GM12878 (cell line): ENCODE data around the gene CATSPERZ. TPM values are rescaled to one million over a fixed set of nuclear protein-coding genes. Genes with fewer than 3 reads are reported as not detected.

Experiments
- ATAC-seq: fragments of 200-7000 bp; cut with Tn5 transposase; 3 replicates; pipeline ENCODE4 v1.9.1; 2020; ENCODE audit warnings: mild to moderate bottlenecking, moderate library complexity
- BruUV-seq: library from RNA; stranded (reverse); fragments of 400-500 nt; replicated peaks from 2 replicates; lab custom pipeline; 2021; lab: Mats Ljungman, UMichigan
- CTCF ChIA-PET: fragments of 300-600 bp; sonication (Branson Sonifier 250); formaldehyde crosslinking; extraction: SDS; loops from one replicate; lab custom pipeline; 2021; ENCODE audit warnings: inconsistent platforms; lab: Yijun Ruan, JAX
- POLR2A ChIA-PET: fragments of 350-600 bp; formaldehyde crosslinking; extraction: SDS; loops from one replicate; lab custom pipeline; 2021; ENCODE audit warnings: inconsistent platforms; lab: Charles Lee
- RAD21 ChIA-PET: fragments of 300-600 bp; sonication (Branson Sonifier 250); formaldehyde crosslinking; loops from one replicate; lab custom pipeline; 2023; ENCODE audit warnings: antibody characterized with exemption; ENCODE audit not compliant: unreplicated experiment; lab: Charles Lee
- SMC1A ChIA-PET: fragments of 300-600 bp; sonication (Branson Sonifier 250); formaldehyde crosslinking; loops from one replicate; lab custom pipeline; 2023; ENCODE audit not compliant: unreplicated experiment, uncharacterized antibody; lab: Charles Lee
- DNase-seq: peaks from one replicate; pipeline ENCODE4 v3.0.0-alpha.2; 2011; ENCODE audit warnings: low read depth, low spot score
- FAIRE-seq: peaks from 3 replicates; lab custom pipeline; 2011; peaks lifted over from hg19 to GRCh38; lab: Jason Lieb, UNC
- H2AFZ ChIP-seq: 2 replicates; pipeline ENCODE4 v1.6.0; 2011; ENCODE audit warnings: low read depth, low read length, control low read depth; ENCODE audit not compliant: control insufficient read depth
- H3K27ac ChIP-seq: 2 replicates; pipeline ENCODE4 v1.5.1; 2011; ENCODE audit warnings: control low read depth; ENCODE audit not compliant: control insufficient read depth, insufficient read depth
- H3K27me3 ChIP-seq, 2 experiments: replicated peaks in 1 of 2; 2 replicates each; pipeline versions ENCODE4 v1.6.0 to v1.6.1; 2011; ENCODE audit warnings: low read length in 1 of 2; ENCODE audit not compliant: control insufficient read depth in 2 of 2, insufficient read depth in 2 of 2
- H3K36me3 ChIP-seq, 2 experiments: 2 replicates each; pipeline ENCODE4 v1.5.1; 2011; ENCODE audit warnings: low read length in 1 of 2; ENCODE audit not compliant: control insufficient read depth in 2 of 2, insufficient read depth in 2 of 2
- H3K4me1 ChIP-seq: 2 replicates; pipeline ENCODE4 v1.6.1; 2011; ENCODE audit warnings: mild to moderate bottlenecking, low read length, moderate library complexity, mixed read lengths; ENCODE audit not compliant: control insufficient read depth, insufficient read depth
- H3K4me2 ChIP-seq: 2 replicates; pipeline ENCODE4 v1.6.0; 2011; ENCODE audit warnings: control low read depth; ENCODE audit not compliant: control insufficient read depth, insufficient read depth
- H3K4me3 ChIP-seq: fragments of 200-600 bp; sonication (generic); 2 replicates; pipeline ENCODE4 v1.5.1; 2016
- H3K79me2 ChIP-seq: 2 replicates; pipeline ENCODE4 v1.6.0; 2011; ENCODE audit warnings: low read length; ENCODE audit not compliant: control insufficient read depth, insufficient read depth
- H3K9ac ChIP-seq: 2 replicates; pipeline ENCODE4 v1.8.0; 2011; ENCODE audit warnings: low read length, control low read depth, mixed read lengths; ENCODE audit not compliant: control insufficient read depth, insufficient read depth
- H3K9me3 ChIP-seq: replicated peaks from 3 replicates; pipeline ENCODE4 v1.5.1; 2011; ENCODE audit warnings: mild to moderate bottlenecking, low read length; ENCODE audit not compliant: control insufficient read depth, insufficient read depth
- H4K20me1 ChIP-seq: 2 replicates; pipeline ENCODE4 v1.6.0; 2011; ENCODE audit not compliant: control insufficient read depth, insufficient read depth
- BCL3 ChIP-seq: IDR thresholded peaks from 2 replicates; pipeline ENCODE4 v1.6.1; 2011; ENCODE audit warnings: borderline replicate concordance, low read depth, mild to moderate bottlenecking, moderate library complexity, low read length; ENCODE audit not compliant: insufficient read depth, poor library complexity, severe bottlenecking
- NFYA ChIP-seq: IDR thresholded peaks from 2 replicates; pipeline ENCODE4 v1.6.1; 2011; ENCODE audit warnings: low read depth, mild to moderate bottlenecking, low read length, improper control_type of control experiment, borderline replicate concordance
- RUNX3 ChIP-seq: IDR thresholded peaks from 2 replicates; pipeline ENCODE4 v1.6.1; 2012; ENCODE audit warnings: low read length, inconsistent platforms
- SIX5 ChIP-seq: IDR thresholded peaks from 2 replicates; pipeline ENCODE4 v1.6.1; 2011; ENCODE audit warnings: mild to moderate bottlenecking, low read depth, low read length, moderate library complexity; ENCODE audit not compliant: severe bottlenecking
- SPI1 ChIP-seq: IDR thresholded peaks from 2 replicates; pipeline ENCODE4 v1.6.1; 2011; ENCODE audit warnings: low read depth, mild to moderate bottlenecking, low read length, moderate library complexity, borderline replicate concordance; ENCODE audit not compliant: insufficient read depth
- WGBS: methylation state at CpG from one replicate; pipeline ENCODE4 v1.1.6; 2016; ENCODE audit warnings: low lambda C conversion rate; ENCODE audit not compliant: insufficient replicate concordance, insufficient coverage; ENCODE audit errors: missing lambda C conversion rate; 5-methylcytosine and 5-hydroxymethylcytosine counted together
- in situ Hi-C: fragments of 300-500 bp; cut with MboI; formaldehyde crosslinking; loops from 9 replicates; pipeline ENCODE4 v1.14.3; 2018; ENCODE audit warnings: mixed read lengths
- intact Hi-C: fragments of 100-400 bp; cut with micrococcal nuclease; formaldehyde crosslinking; loops from one replicate; pipeline ENCODE4 v1.14.2; 2022; ENCODE audit not compliant: unreplicated experiment
- polyA plus RNA-seq, 11 experiments: library from polyadenylated mRNA; depleted of rRNA in 4 of 11; unstranded in 6 of 11; stranded (reverse) in 5 of 11; fragments of >200 nt; fragmentation: Nextera tagmentation in 4 of 11; fragmentation: Illumina TruSeq in 1 of 11; extraction: Ambion mirVana in 4 of 11; extraction: Trizol in 1 of 11; gene quantifications; 1 replicate in 1 of 11; 2 replicates in 10 of 11; pipeline versions ENCODE4 v1.2.1 to v1.2.3, GENCODE V29; 2011 to 2016; ENCODE audit warnings: inconsistent platforms in 2 of 11, missing spikeins in 2 of 11, low read depth in 1 of 11
- total RNA-seq, 4 experiments: library from RNA; depleted of rRNA in 3 of 4; stranded (reverse); fragments of >200 nt in 3 of 4; fragmentation: Illumina TruSeq in 1 of 4; extraction: Trizol in 1 of 4; gene quantifications; 2 replicates each; pipeline versions ENCODE4 v1.2.1 to v1.2.3, GENCODE V29; 2013 to 2021
- TF ChIP-seq, protein P1 (sequence below): fragments of 450-650 bp; IDR thresholded peaks from 2 replicates; pipeline ENCODE4 v1.6.1; 2017; ENCODE audit warnings: borderline replicate concordance

The CATSPERZ gene
- total and polyA plus RNA-seq, 10 of the 15 experiments (the other 5 are each of a cell fraction or from before 2014, with no cell fraction given): 0.12 to 0.31 TPM; not detected in 8

- ChIA-PET SMC1A (no interaction called here), POLR2A (interaction anchor here (0.6 to 0.7 kb wide), 4 partner anchors 11 to 1440 kb away, joined by 3 read pairs; partner anchors contain the start of gene FKBP2)
- Histone ChIP-seq H3K9ac (no peak overlapping the region), H3K27me3 (no peaks in the 10 kb centered on the region), H3K27ac (no peak overlapping the region), H4K20me1 (no peaks in the 10 kb centered on the region), H3K79me2 (no peaks in the 10 kb centered on the region; the same call in 1 of the 2 replicates)
- no peak for TF ChIP-seq NFYA
- no peak for TF ChIP-seq RUNX3
- no peak for TF ChIP-seq SIX5
- no peak for TF ChIP-seq SPI1
- TF ChIP-seq, protein P1, sequence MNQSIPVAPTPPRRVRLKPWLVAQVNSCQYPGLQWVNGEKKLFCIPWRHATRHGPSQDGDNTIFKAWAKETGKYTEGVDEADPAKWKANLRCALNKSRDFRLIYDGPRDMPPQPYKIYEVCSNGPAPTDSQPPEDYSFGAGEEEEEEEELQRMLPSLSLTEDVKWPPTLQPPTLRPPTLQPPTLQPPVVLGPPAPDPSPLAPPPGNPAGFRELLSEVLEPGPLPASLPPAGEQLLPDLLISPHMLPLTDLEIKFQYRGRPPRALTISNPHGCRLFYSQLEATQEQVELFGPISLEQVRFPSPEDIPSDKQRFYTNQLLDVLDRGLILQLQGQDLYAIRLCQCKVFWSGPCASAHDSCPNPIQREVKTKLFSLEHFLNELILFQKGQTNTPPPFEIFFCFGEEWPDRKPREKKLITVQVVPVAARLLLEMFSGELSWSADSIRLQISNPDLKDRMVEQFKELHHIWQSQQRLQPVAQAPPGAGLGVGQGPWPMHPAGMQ: no peak
- no peak for TF ChIP-seq BCL3
- TF ChIP-seq, all 136 proteins: peak for 0
- CTCF ChIA-PET: interaction anchor here (0.9 kb wide), 1 partner anchor 45 kb away, joined by 4 read pairs; the partner anchor contains the start of gene CATSPERZ
- Histone ChIP-seq H3K36me3 (peaks cover 0 to 5% of the 10 kb centered on the region in 2 experiments; a peak in 2 of 4 replicates), H2AFZ (no peak overlapping the region), H3K4me2 (no peak overlapping the region), H3K4me1 (peaks cover 14% of the 10 kb centered on the region), H3K4me3 (no peak overlapping the region), H3K9me3 (no peaks in the 10 kb centered on the region)
- BruUV-seq: no TSS peak
- 91% methylated on average over 15 of the region's 15 CpGs for WGBS
- RAD21 ChIA-PET: no interaction called here
- intact Hi-C loops (no loop called here), in situ Hi-C loops (no loop called here)
- FAIRE-seq (no peak), ATAC-seq (no peak), DNase-seq (no peak)
These were observed 43.9 kb upstream of the CATSPERZ start for GRCh38 chr11:64256300-64256699.
